ENCODE measurements around the gene MUC5B.

DNA sequence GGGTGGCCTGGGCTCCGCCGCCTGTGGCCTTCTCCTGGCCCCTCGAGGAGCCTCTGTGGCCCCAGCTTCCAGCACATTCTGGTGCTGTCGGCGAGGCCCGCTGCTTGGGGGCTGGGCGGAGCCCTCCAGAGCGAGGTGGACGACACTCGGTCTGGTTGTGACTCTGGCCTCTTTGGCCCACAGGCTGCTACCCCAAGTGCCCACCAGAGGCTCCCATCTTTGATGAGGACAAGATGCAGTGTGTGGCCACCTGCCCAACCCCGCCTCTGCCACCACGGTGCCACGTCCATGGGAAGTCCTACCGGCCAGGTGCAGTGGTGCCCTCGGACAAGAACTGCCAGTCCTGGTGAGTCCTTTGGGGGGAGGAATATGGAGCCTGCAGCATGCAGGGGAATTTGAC, 42.7 kb upstream of the MUC5B start:
- TF ChIP-seq POLR2AphosphoS5 (IDR thresholded peaks at IDR 0.05; ENCODE audit: low read depth, low read length) (no peak), POLR2A (IDR thresholded peaks at IDR 0.05; ENCODE audit: low read depth, low read length) (no peak), TAF1 (IDR thresholded peaks at IDR 0.05; ENCODE audit: borderline replicate concordance, low read depth, low read length) (no peak)
